Stimulated activated naive CD8-positive, alpha-beta T cell treated with anti-CD3 and anti-CD28 coated beads, Interleukin-15, Interleukin-2, amounts not matched to agents 100 ng/mL and 50 ng/mL, for 24 hours (primary cell): ENCODE results near the gene RAMP1.
A peak's percentile ranks its signal among the peaks of the same experiment; 100 is the strongest.

ENCODE experiments used
- H3K27ac Mint-ChIP-seq: one replicate; pipeline ENCODE4 v1.8.0; 2021; ENCODE audit warnings: mild to moderate bottlenecking, mixed read lengths
- H3K27me3 Mint-ChIP-seq: one replicate; pipeline ENCODE4 v1.8.0; 2021; ENCODE audit warnings: mixed read lengths
- H3K36me3 Mint-ChIP-seq: one replicate; pipeline ENCODE4 v1.8.0; 2021; ENCODE audit warnings: low read depth, mixed read lengths
- H3K4me1 Mint-ChIP-seq: one replicate; pipeline ENCODE4 v1.8.0; 2021; ENCODE audit warnings: low read depth, mixed read lengths
- H3K4me3 Mint-ChIP-seq: one replicate; pipeline ENCODE4 v1.8.0; 2021; ENCODE audit warnings: mild to moderate bottlenecking, mixed read lengths
- H3K9me3 Mint-ChIP-seq: one replicate; pipeline ENCODE4 v1.8.0; 2021; ENCODE audit warnings: mixed read lengths

RAMP1 gene

GRCh38 chr2:237923481-237924163 lies 64.2 kb downstream of the RAMP1 start:
- Mint-ChIP-seq H3K4me1 (peaks cover 41% of the 10 kb centered on the region), H3K4me3 (peak overlapping the region; percentile 52), H3K36me3 (no peaks in the 10 kb centered on the region), H3K27me3 (no peaks in the 10 kb centered on the region), H3K9me3 (peaks cover 1% of the 10 kb centered on the region), H3K27ac (peak overlapping the region; percentile 92)

- Mint-ChIP-seq H3K4me3 (no peak overlapping the region), H3K27ac (peak overlapping the region; percentile 92), H3K27me3 (no peaks in the 10 kb centered on the region), H3K4me1 (peaks cover 39% of the 10 kb centered on the region), H3K36me3 (no peaks in the 10 kb centered on the region), H3K9me3 (peaks cover 2% of the 10 kb centered on the region)
Observed at GRCh38 chr2:237924164-237924534, 64.7 kb downstream of the RAMP1 start.

GRCh38 chr2:237927135-237927534 lies 67.7 kb downstream of the RAMP1 start:
- Mint-ChIP-seq H3K36me3 (no peaks in the 10 kb centered on the region), H3K4me3 (no peak overlapping the region), H3K4me1 (peaks cover 42% of the 10 kb centered on the region), H3K9me3 (peaks cover 2% of the 10 kb centered on the region), H3K27ac (no peak overlapping the region), H3K27me3 (no peaks in the 10 kb centered on the region)

- no peaks in the 10 kb centered on the region for H3K36me3 Mint-ChIP-seq
Observed at GRCh38 chr2:237927986-237928385, 68.6 kb downstream of the RAMP1 start.

GRCh38 chr2:237929979-237930378 lies 70.6 kb downstream of the RAMP1 start:
- Mint-ChIP-seq H3K36me3 (no peaks in the 10 kb centered on the region), H3K27ac (no peak overlapping the region), H3K4me3 (no peak overlapping the region), H3K9me3 (peaks cover 2% of the 10 kb centered on the region), H3K4me1 (peaks cover 38% of the 10 kb centered on the region), H3K27me3 (peaks cover 3% of the 10 kb centered on the region)

More at GRCh38 chr2:237927986-237928385, 68.6 kb downstream of the RAMP1 start:
- Mint-ChIP-seq H3K27me3 (no peaks in the 10 kb centered on the region), H3K9me3 (peaks cover 2% of the 10 kb centered on the region), H3K4me3 (no peak overlapping the region), H3K4me1 (peaks cover 40% of the 10 kb centered on the region), H3K27ac (no peak overlapping the region)

GRCh38 chr2:237931205-237931721 lies 71.8 kb downstream of the RAMP1 start:
- Mint-ChIP-seq H3K27ac (no peak overlapping the region), H3K4me3 (no peak overlapping the region), H3K36me3 (no peaks in the 10 kb centered on the region), H3K9me3 (peaks cover 2% of the 10 kb centered on the region), H3K4me1 (peaks cover 33% of the 10 kb centered on the region), H3K27me3 (peaks cover 3% of the 10 kb centered on the region)

GRCh38 chr2:237932731-237933131 lies 73.3 kb downstream of the RAMP1 start:
- Mint-ChIP-seq H3K27me3 (peaks cover 3% of the 10 kb centered on the region), H3K4me1 (peaks cover 28% of the 10 kb centered on the region), H3K36me3 (no peaks in the 10 kb centered on the region), H3K9me3 (peaks cover 2% of the 10 kb centered on the region), H3K4me3 (no peak overlapping the region), H3K27ac (peak overlapping the region; percentile 77)

GRCh38 chr2:237934186-237934585 lies 74.8 kb downstream of the RAMP1 start:
- Mint-ChIP-seq H3K27ac (peak overlapping the region; percentile 28), H3K27me3 (peaks cover 3% of the 10 kb centered on the region), H3K4me3 (no peak overlapping the region), H3K4me1 (peaks cover 28% of the 10 kb centered on the region), H3K36me3 (no peaks in the 10 kb centered on the region), H3K9me3 (no peaks in the 10 kb centered on the region)

- H3K27me3 Mint-ChIP-seq = peaks cover 3% of the 10 kb centered on the region
- no peaks in the 10 kb centered on the region for H3K9me3 Mint-ChIP-seq
- peaks cover 36% of the 10 kb centered on the region for H3K4me1 Mint-ChIP-seq
- H3K4me3 Mint-ChIP-seq = no peak overlapping the region
- no peak overlapping the region for H3K27ac Mint-ChIP-seq
- no peaks in the 10 kb centered on the region for H3K36me3 Mint-ChIP-seq
Observed at GRCh38 chr2:237935740-237936452, 76.5 kb downstream of the RAMP1 start.

GRCh38 chr2:237939251-237939650 lies 79.8 kb downstream of the RAMP1 start:
- Mint-ChIP-seq H3K36me3 (peaks cover under 1% of the 10 kb centered on the region), H3K27me3 (peaks cover 3% of the 10 kb centered on the region), H3K4me3 (no peak overlapping the region), H3K9me3 (no peaks in the 10 kb centered on the region), H3K27ac (no peak overlapping the region), H3K4me1 (peaks cover 36% of the 10 kb centered on the region)

- H3K27me3 Mint-ChIP-seq = no peaks in the 10 kb centered on the region
- H3K9me3 Mint-ChIP-seq = no peaks in the 10 kb centered on the region
- no peak overlapping the region for H3K4me3 Mint-ChIP-seq
- peaks cover 4% of the 10 kb centered on the region for H3K36me3 Mint-ChIP-seq
- peaks cover 36% of the 10 kb centered on the region for H3K4me1 Mint-ChIP-seq
- H3K27ac Mint-ChIP-seq = no peak overlapping the region
Observed at GRCh38 chr2:237940828-237941227, 81.4 kb downstream of the RAMP1 start.

GRCh38 chr2:237941239-237941638 lies 81.8 kb downstream of the RAMP1 start:
- H3K27ac Mint-ChIP-seq = no peak overlapping the region
- H3K4me3 Mint-ChIP-seq = no peak overlapping the region
- peaks cover 38% of the 10 kb centered on the region for H3K4me1 Mint-ChIP-seq
- peaks cover 4% of the 10 kb centered on the region for H3K36me3 Mint-ChIP-seq
- H3K27me3 Mint-ChIP-seq = no peaks in the 10 kb centered on the region
- peaks cover 2% of the 10 kb centered on the region for H3K9me3 Mint-ChIP-seq

- Mint-ChIP-seq H3K27me3 (no peaks in the 10 kb centered on the region), H3K36me3 (peaks cover 4% of the 10 kb centered on the region), H3K4me3 (no peak overlapping the region), H3K27ac (peak overlapping the region; percentile 27), H3K4me1 (peaks cover 39% of the 10 kb centered on the region), H3K9me3 (peaks cover 5% of the 10 kb centered on the region)
Observed at GRCh38 chr2:237942513-237942899, 83.1 kb downstream of the RAMP1 start.

GRCh38 chr2:237943395-237944094 lies 84.1 kb downstream of the RAMP1 start:
- Mint-ChIP-seq H3K4me1 (peaks cover 39% of the 10 kb centered on the region), H3K9me3 (peaks cover 5% of the 10 kb centered on the region), H3K27me3 (no peaks in the 10 kb centered on the region), H3K4me3 (no peak overlapping the region), H3K27ac (no peak overlapping the region), H3K36me3 (peaks cover 4% of the 10 kb centered on the region)

- Mint-ChIP-seq H3K27me3 (no peaks in the 10 kb centered on the region), H3K27ac (no peak overlapping the region), H3K9me3 (peaks cover 5% of the 10 kb centered on the region), H3K4me1 (peaks cover 39% of the 10 kb centered on the region), H3K36me3 (peaks cover 4% of the 10 kb centered on the region), H3K4me3 (no peak overlapping the region)
Observed at GRCh38 chr2:237944302-237944701, 84.9 kb downstream of the RAMP1 start.
